Measurements from ENCODE around the gene KRT23.

DNA sequence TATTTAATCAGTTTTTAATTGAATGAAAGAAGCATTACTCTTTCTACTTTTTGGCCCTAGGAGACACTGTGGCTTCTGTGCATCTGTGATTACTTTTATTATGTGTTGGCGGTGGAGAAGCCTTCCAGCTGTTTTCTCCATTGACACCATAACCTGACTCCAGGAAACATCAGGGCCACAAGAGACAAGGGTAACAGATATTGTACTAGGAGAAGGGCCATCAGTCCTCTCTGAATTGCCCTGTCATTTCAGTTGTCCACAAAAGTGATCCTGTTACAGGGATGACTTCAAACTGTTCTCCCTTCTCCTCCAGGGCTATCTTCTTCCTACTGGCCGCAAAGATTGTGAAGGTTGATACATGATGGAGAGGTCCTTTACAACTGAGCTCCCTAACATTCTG, 14.7 kb upstream of the KRT23 start:
- TF ChIP-seq CTCF (conservative IDR thresholded peaks at IDR 0.05) (no peak), EZH2 (IDR thresholded peaks at IDR 0.05; ENCODE audit: low read depth) (no peak)
